Measurements from ENCODE around the gene LDHAL6B.

Gene LDHAL6B

GRCh38 chr15:59221511-59222505 lies 15.2 kb downstream of the LDHAL6B start:
- no peak for DNase-seq

DNA sequence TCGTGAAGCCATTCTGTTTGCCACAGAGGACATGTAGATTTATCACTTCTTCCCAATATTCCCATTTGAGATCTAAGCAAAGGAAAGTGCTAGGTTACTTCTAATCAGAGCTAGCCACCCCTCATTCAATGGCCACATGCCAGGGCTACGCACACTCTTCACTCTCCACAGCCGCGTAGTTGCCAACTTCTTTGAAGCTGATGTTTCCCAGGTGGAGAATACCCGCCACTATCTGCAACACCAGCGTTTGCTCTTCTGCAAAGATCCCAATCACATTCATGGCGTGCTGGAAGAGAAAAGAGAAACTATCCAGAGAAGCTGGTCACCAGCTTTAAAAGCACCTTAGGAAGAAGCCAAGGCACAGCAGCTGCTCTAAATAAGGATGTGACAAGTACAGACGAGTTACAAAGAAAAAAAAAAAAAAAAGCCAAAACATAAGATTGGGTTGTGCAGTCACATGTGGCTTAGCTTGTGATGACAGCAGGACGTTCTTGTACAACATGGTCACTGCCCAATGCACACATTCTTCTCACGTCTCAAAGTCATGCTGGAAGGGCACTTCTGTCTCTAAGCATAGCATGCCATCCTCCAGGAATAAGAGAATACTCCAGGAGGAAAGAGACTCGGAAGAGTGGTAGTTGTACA lies 16.4 kb downstream of the LDHAL6B start:
- DNase-seq: no peak

GRCh38 chr15:59223736-59224135 lies 17.1 kb downstream of the LDHAL6B start:
- no peak for DNase-seq

DNA sequence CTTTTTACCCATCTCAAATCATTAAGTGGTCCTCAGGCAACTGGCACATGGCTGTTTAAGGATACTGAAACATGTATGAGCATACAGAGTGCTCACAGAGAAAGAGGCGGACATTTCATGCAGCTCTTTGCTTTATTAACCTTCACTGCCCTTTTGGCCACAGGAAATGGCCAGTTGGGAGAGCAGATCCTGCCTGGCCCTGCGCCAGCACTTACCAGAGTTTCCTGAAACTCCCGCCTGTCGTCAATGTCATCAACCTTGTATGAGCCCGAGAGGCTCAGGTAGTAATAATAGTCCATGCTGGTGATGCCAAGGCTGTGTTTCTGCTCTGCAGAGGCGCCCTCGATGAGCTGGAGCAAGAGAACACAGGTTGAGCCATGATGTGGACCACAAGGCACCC lies 17.8 kb downstream of the LDHAL6B start:
- DNase-seq: no peak

- DNase-seq: no peak
These were observed 20.4 kb downstream of the LDHAL6B start for GRCh38 chr15:59227021-59227420.

DNA sequence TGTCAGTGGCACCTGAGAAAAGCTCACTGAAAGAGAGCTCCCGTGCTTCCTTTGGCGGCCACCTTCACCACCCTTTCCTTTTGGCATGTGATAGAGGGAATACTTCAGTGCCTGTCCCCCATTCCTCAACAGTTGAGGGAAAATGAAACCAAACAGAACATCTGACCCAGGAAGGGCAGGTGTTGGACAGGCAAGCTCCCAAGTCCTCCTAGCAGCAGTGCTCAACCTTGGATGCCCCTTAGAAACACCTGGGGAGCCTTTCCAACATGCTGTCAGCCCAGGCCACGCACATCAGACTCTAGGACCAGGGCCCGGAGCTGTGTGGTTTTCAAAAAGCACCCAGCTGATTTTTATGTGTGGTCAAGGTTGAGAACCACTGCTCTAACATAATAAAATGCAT lies 22.4 kb downstream of the LDHAL6B start:
- DNase-seq: no peak

GRCh38 chr15:59229453-59229852 lies 22.8 kb downstream of the LDHAL6B start:
- no peak for DNase-seq

- no peak for DNase-seq
These were observed 23.9 kb downstream of the LDHAL6B start for GRCh38 chr15:59230531-59231055.

DNA sequence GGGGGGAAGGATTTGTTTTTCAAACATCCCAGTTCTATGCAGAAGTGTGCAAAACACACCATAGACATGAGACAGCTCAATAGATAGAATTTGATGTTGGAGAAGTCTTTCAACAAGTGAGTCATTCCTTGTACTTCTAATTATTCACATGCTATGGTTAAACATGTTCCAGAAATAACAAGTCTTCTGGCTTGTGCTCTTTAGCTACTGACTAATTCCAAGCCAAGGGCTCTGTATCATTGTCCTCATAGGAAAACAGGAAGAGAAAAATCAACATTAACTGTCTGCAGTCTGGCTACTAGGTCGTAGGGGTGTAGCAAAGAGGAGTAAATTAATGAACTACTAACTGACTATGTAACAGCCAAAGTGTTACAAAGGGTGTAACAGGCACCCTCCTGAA lies 25.8 kb downstream of the LDHAL6B start:
- DNase-seq: no peak

GRCh38 chr15:59236394-59236793 lies 29.8 kb downstream of the LDHAL6B start:
- DNase-seq: no peak

- no peak for DNase-seq
These were observed 30.6 kb downstream of the LDHAL6B start for GRCh38 chr15:59237119-59237855.

GRCh38 chr15:59237924-59238331 lies 31.3 kb downstream of the LDHAL6B start:
- DNase-seq: no peak

- DNase-seq: no peak
These were observed 33.4 kb downstream of the LDHAL6B start for GRCh38 chr15:59240036-59240435.

DNA sequence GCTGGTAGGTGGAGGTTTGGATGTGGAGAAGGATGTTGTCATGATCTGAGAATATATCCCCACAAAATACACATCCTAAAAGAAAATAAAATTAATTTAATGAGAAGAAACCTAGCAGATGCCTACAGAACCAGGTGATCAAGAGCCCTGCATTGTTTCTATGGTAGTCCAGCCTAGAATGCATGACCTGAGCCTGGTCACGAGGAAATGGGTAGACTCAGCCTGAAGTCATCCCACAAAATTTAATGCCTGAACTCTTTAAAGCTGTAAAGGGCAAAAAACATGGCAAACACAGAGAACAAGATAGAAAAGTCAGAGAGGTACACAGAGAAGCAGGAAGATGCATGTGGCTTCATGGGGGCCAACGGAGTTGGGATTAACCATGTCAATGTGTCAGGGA lies 36.0 kb downstream of the LDHAL6B start:
- no peak for DNase-seq

DNA sequence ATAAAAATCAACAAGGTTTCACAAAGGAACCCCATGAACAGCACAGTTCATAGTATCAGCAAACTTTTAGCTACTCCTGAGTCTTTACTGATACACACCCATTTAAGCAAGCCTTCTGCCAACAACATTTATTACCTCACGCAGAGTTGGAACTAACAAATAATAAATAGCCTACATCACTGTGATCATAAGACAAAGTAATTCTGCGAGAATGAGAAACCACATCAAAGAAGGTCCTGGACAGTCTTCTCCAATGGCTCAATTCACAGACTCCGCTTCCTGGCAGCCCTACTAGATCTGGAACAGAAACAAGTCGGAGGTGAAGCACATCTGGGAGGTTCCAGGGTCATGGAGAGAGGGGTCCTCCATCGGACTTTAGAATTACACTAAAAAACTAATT lies 37.0 kb downstream of the LDHAL6B start:
- DNase-seq: no peak

DNA sequence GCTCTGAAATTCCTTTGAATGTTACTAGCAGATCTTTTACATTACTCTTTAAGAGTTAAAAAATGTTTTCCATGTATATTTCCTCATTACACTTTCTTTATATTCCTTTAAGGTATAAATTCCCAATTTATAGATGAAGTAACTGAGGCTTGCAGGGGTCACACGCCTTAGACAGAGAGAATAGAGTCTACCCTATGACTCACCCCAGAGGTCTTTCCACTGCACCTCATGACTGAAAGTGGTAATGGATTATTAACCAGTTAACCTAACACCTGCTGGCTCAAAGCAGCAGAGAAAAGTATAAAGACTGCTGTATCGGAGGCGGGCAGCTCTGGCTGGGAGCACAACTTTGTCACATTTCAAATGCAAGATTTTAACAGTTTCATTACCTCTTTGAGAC lies 37.7 kb downstream of the LDHAL6B start:
- DNase-seq: no peak

DNA sequence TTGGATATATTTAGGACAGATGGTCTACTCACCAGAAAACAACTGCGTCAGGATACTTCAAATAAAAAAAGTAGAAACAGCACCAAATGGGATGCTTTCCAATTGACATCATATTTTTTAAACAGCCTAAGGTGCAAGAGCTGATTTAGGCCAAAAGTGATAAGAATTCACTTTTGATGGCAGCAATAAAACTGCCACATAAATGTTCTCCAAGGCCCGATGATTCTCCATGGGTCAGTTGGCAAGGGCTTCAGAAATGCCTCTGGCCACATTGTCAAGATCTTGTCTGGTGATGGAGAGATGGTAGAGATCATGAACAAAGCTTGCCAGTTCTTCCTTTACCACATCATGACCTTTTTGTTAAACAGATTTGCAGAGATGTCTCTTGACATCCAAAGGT lies 38.9 kb downstream of the LDHAL6B start:
- DNase-seq: no peak

- peak; percentile 56 for DNase-seq
These were observed 40.7 kb downstream of the LDHAL6B start for GRCh38 chr15:59247364-59247763.

DNA sequence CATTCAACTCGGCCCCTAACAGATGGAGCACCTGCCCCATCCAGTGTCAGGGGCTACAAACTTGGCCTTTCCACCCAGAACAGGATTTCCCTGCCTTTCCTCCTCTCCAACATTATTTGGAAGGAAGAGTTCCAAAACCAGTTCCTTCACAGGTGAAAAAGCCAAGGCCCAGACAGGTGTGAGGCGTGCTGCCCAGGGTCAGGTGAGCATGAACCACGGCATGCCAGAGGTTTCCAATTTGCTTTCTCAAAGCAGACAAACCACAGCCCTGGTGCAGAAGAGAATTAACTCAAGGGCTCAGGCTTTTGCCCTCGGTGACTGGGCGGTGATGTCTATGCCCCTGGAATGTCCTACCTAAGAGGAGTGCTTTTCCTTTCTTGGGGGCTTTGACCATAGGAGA lies 43.2 kb downstream of the LDHAL6B start:
- no peak for DNase-seq

- DNase-seq: no peak
These were observed 43.6 kb downstream of the LDHAL6B start for GRCh38 chr15:59250249-59250648.

DNA sequence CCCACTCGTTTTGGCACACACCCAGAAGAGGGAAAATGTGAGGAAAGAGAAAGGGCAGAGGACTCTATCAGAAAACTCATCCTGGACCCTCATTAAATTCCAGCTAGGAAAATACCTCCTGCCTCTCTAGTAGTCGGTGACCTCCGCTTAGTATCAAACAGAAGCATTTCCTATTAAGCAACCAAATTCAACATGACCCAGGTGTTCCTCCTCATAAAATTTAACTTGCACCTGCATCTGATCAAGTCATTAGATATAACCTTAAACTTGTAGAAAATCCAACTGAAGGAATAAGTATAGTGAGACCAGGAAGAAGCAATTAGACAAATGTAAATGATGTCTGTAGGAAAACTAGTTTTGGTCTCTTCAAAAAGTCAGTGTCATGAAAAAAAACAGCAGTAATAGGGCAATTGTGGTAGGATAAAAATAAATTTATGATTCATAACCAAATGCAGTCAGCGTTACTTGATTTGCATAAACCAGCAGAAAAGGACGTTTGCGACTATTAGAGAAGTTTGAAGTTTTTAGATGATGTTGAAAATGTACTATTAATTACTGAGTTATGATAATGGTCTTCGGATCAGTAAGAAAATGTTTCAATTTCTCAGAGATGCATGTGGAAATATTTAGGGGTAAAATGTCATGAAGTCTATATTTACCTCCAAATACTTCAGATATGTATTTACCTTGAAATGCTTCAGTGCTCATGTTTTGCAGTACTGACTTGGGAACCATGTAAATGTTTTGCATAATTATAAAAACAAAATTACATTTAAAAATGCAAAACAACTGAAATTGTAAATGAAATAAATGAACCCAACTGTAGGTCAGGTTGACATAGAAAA lies 44.6 kb downstream of the LDHAL6B start:
- no peak for DNase-seq

DNA sequence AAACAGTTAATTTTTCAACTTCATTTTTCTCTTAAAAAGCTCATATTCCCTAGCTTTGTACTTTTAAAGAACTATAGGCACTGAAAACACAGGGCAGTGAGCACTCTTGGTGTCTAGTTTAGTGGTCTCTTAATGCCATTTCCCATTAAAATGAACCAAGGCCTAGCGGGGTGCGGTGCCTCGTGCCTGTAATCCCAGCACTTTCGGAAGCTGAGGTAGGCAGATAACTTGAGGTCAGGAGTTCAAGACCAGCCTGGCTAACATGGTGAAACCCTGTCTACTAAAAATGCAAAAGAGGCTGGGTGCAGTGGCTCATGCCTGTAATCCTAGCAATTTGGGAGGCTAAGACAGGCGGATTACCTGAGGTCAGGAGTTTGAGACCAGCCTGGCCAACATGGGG lies 45.5 kb downstream of the LDHAL6B start:
- no peak for DNase-seq
